Hepatocyte (in vitro differentiated cells): ENCODE data around the gene PDE4D.

ENCODE experiments used
- EZH2phosphoT487 ChIP-seq: fragments of 200-600 bp; sonication (generic); IDR thresholded peaks from one replicate; pipeline ENCODE4 v1.6.1; 2018; ENCODE audit warnings: antibody characterized with exemption, mild to moderate bottlenecking, low read depth, moderate library complexity; ENCODE audit not compliant: unreplicated experiment, severe bottlenecking
- TF ChIP-seq, protein P1 (sequence below): fragments of 200-600 bp; sonication (generic); IDR thresholded peaks from 2 replicates; pipeline ENCODE4 v1.5.1; 2016; ENCODE audit warnings: antibody characterized with exemption, mild to moderate bottlenecking; ENCODE audit not compliant: poor library complexity

GRCh38 chr5:59536875-59537274 lies 356.7 kb downstream of the PDE4D start:
- TF ChIP-seq, protein P1, sequence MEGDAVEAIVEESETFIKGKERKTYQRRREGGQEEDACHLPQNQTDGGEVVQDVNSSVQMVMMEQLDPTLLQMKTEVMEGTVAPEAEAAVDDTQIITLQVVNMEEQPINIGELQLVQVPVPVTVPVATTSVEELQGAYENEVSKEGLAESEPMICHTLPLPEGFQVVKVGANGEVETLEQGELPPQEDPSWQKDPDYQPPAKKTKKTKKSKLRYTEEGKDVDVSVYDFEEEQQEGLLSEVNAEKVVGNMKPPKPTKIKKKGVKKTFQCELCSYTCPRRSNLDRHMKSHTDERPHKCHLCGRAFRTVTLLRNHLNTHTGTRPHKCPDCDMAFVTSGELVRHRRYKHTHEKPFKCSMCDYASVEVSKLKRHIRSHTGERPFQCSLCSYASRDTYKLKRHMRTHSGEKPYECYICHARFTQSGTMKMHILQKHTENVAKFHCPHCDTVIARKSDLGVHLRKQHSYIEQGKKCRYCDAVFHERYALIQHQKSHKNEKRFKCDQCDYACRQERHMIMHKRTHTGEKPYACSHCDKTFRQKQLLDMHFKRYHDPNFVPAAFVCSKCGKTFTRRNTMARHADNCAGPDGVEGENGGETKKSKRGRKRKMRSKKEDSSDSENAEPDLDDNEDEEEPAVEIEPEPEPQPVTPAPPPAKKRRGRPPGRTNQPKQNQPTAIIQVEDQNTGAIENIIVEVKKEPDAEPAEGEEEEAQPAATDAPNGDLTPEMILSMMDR, result no peak
- TF ChIP-seq EZH2phosphoT487, result no peak
